Lower lobe of right lung (tissue), 2 donors: ENCODE measurements around the gene MEIS3. TPM values are rescaled to one million over a fixed set of nuclear protein-coding genes. Genes with fewer than 3 reads are reported as not detected.
"Not testable (repeated sequence)": the region's sequence is repeated elsewhere in the genome, so short reads cannot be mapped to it uniquely, and the experiment has no call there.

ENCODE experiments used
- ATAC-seq, 2 donors: fragments of 200-7000 bp; cut with Tn5 transposase; one replicate each; pipeline ENCODE4 v1.9.1; 2020 to 2022; ENCODE audit warnings: mild to moderate bottlenecking in 2 of 2, moderate library complexity in 2 of 2
- DNase-seq: peaks from one replicate; pipeline ENCODE4 v3.0.0-alpha.2; 2020
- H3K27ac ChIP-seq: fragments of 200-600 bp; one replicate; pipeline ENCODE4 v1.8.0; 2022
- H3K27me3 ChIP-seq: fragments of 200-600 bp; one replicate; pipeline ENCODE4 v1.8.0; 2022; ENCODE audit warnings: low read depth
- H3K36me3 ChIP-seq: fragments of 200-600 bp; one replicate; pipeline ENCODE4 v1.8.0; 2022; ENCODE audit warnings: mild to moderate bottlenecking
- H3K4me1 ChIP-seq: fragments of 200-600 bp; one replicate; pipeline ENCODE4 v1.8.0; 2022
- H3K4me3 ChIP-seq: fragments of 200-600 bp; one replicate; pipeline ENCODE4 v1.8.0; 2022; ENCODE audit warnings: mild to moderate bottlenecking
- H3K9me3 ChIP-seq: fragments of 200-600 bp; one replicate; pipeline ENCODE4 v1.8.0; 2022
- intact Hi-C: fragments of 100-400 bp; cut with DNase I; formaldehyde crosslinking; loops from one replicate; pipeline ENCODE4 v1.11.0; 2022
- total RNA-seq: library from RNA; stranded (reverse); fragmentation: NEBNext Ultra II Directional; extraction: Animal tissue kit (Norgen Biotek cat#: 25700); gene quantifications from one replicate; pipeline ENCODE4 v1.2.1, GENCODE V29; 2021
- TF ChIP-seq, protein P1 (sequence below): fragments of 200-600 bp; IDR thresholded peaks from one replicate; pipeline ENCODE4 v1.8.0; 2022; ENCODE audit warnings: antibody characterized with exemption, mild to moderate bottlenecking
- donor health status: DM: no; HTN: yes; CAD: no; lungs with severe emphysema.

Gene MEIS3
- total RNA-seq, 1 donor from 2014 or later = 5.3 TPM

DNA sequence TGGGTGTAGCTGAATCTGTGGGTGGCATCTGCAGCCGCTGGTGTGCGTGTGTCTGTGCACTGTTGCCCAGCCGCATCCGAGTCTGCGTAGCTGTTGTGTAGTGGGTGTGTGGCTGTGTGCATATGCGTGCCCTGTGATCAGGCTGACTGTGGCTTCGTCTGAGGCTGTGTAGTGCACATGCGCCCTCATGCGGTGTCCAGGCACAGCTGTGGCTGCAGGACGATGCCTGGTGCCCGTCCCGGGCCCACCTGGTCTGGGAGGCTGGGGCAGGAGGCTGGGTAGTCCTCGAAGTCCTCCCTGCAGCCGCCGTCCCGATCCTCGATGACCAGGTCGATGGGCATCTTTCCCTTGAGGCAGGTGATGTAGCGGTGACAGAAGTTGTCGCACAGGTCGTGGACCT is 4.9 kb downstream of the MEIS3 start:
- Histone ChIP-seq H3K27me3 (peaks cover 34% of the 10 kb centered on the region), H3K9me3 (no peaks in the 10 kb centered on the region), H3K4me3 (no peak overlapping the region), H3K27ac (no peak overlapping the region), H3K4me1 (peaks cover 6% of the 10 kb centered on the region), H3K36me3 (no peaks in the 10 kb centered on the region)
- ATAC-seq (peak in 1 of 2 donors; percentile 8), DNase-seq (no peak)
- intact Hi-C loops = no loop called here
- TF ChIP-seq, protein P1, sequence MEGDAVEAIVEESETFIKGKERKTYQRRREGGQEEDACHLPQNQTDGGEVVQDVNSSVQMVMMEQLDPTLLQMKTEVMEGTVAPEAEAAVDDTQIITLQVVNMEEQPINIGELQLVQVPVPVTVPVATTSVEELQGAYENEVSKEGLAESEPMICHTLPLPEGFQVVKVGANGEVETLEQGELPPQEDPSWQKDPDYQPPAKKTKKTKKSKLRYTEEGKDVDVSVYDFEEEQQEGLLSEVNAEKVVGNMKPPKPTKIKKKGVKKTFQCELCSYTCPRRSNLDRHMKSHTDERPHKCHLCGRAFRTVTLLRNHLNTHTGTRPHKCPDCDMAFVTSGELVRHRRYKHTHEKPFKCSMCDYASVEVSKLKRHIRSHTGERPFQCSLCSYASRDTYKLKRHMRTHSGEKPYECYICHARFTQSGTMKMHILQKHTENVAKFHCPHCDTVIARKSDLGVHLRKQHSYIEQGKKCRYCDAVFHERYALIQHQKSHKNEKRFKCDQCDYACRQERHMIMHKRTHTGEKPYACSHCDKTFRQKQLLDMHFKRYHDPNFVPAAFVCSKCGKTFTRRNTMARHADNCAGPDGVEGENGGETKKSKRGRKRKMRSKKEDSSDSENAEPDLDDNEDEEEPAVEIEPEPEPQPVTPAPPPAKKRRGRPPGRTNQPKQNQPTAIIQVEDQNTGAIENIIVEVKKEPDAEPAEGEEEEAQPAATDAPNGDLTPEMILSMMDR = no peak

DNA sequence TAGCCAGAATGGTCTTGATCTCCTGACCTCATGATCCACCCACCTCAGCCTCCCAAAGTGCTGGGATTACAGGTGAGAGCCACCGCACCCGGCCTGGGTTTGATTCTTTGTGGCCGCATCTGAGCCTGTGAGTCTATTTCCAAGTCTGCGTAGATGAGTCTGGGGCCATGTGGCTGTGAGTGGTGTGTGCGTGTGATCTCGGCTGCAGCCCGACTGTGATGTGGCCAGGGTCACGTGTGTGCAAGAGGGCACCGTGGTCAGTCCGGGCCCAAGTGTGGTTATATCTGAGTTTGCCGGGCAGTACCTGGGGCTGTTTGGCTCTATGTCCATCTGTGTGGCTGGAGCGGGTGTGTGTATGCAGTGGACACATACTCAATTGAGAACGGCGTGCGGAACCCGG is 5.4 kb downstream of the MEIS3 start:
- no peaks in the 10 kb centered on the region for H3K9me3 ChIP-seq
- intact Hi-C loops = no loop called here
- peaks cover 31% of the 10 kb centered on the region for H3K27me3 ChIP-seq
- no peaks in the 10 kb centered on the region for H3K36me3 ChIP-seq
- DNase-seq = peak; percentile 33
- H3K27ac ChIP-seq = no peak overlapping the region
- TF ChIP-seq, protein P1 = no peak
- no peak for ATAC-seq
- peaks cover 6% of the 10 kb centered on the region for H3K4me1 ChIP-seq
- no peak overlapping the region for H3K4me3 ChIP-seq

DNA sequence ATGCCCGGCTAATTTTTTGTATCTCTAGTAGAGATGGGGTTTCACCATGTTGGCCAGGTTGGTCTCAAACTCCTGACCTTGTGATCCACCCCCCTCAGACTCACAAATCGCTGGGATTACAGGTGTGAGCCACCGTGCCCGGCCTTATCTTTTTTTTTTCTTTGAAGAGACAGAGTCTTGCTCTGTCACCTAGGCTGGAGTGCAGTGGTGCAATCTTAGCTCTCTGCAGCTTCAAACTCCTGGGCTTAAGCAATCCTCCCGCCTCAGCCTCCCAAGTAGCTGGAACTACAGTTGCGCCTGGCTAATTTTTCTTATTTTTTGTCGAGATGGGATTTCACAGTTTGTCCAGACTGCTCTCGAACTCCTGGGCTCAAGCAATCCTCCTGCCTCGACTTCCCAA is 7.6 kb downstream of the MEIS3 start:
- H3K4me1 ChIP-seq, ATAC-seq, H3K4me3 ChIP-seq, H3K36me3 ChIP-seq, H3K9me3 ChIP-seq, intact Hi-C loops, H3K27ac ChIP-seq: not testable (repeated sequence)
- peak; percentile 6 for DNase-seq
- peaks cover 28% of the 10 kb centered on the region for H3K27me3 ChIP-seq

DNA sequence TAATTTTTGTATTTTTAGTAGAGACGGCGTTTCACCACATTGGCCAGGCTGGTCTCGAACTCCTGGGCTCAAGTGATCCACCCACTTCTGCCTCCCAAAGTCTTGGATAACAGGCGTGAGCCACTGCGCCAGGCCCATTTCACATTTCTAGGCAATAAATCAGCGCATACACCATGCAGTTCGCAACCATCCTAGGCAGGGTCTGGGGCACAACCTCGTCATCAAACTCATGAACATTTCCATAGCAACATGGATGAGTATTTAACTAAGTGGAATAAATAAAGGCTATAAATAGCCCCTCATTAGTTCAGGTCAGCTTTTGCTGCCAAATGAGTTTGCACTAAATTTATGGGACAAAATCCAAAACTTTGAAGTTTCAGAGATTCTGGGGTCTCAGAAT is 8.2 kb downstream of the MEIS3 start:
- Histone ChIP-seq H3K9me3 (no peaks in the 10 kb centered on the region), H3K27ac (no peak overlapping the region), H3K36me3 (no peaks in the 10 kb centered on the region), H3K4me1 (no peaks in the 10 kb centered on the region), H3K4me3 (no peak overlapping the region), H3K27me3 (peaks cover 27% of the 10 kb centered on the region)
- no peak for ATAC-seq
- peak; percentile 10 for DNase-seq
- intact Hi-C loops = no loop called here
- TF ChIP-seq, protein P1 = no peak

DNA sequence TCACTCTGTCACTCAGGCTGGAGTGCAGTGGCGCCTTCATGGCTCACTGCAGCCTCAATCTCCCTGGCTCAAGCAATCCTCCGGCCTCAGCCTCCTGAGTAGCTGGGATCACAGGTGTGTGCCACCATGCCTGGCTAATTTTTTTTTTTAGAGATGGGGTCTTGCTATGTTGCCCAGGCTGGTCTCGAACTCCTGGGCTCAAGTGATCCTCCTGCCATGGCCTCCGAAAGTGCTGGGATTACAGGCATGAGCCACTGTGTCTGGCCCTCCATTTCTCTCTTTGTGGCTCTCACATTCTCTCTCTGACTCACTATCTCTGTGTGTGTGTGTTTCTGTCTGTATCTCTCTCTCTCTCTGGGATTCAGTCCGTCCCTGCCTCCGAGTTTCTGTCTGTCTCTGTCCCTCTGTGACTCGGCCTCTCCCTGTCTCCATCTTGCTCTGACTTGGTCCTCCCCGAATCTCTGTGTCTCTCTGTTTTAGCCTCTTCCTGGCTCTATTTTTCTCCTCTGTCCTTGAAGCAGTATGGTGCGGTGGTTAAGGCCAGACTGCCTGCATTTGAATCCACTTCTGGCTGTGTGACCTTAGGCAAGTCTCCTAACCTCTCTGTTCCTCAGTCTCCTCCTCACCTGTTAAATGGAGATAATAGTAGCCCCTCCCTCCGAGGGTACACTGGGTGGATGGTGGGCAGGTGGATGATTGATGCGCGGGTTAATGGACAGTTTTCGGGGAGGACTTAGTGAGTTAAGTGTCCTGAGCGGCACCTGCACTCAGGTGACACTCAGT is 11.0 kb downstream of the MEIS3 start:
- Histone ChIP-seq H3K9me3 (no peaks in the 10 kb centered on the region), H3K4me1 (no peaks in the 10 kb centered on the region), H3K27me3 (peaks cover 33% of the 10 kb centered on the region), H3K27ac (no peak overlapping the region), H3K4me3 (no peak overlapping the region), H3K36me3 (no peaks in the 10 kb centered on the region)
- TF ChIP-seq, protein P1 = no peak
- peak; percentile 3 for DNase-seq
- intact Hi-C loops = no loop called here
- ATAC-seq = no peak

DNA sequence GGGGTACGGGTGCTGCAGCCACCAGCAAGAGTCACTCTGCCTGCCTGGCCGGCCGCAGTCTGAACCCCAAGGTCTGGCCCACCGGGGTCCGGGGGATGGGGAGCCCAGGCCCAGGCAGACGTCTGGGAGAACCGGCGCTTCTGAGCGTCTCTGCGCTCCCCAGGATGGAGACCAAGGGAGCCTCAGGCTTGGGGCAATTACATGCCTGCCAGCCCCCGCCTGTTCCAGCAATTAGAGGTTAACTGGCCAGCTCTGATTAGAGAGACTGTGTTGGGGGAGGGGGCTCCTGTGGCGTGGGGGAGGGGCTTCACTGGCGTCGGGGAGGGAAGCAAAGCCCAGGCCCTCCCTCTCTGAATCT is 11.9 kb downstream of the MEIS3 start:
- TF ChIP-seq, protein P1 = no peak
- Histone ChIP-seq H3K4me3 (no peak overlapping the region), H3K27me3 (peaks cover 33% of the 10 kb centered on the region), H3K36me3 (no peaks in the 10 kb centered on the region), H3K4me1 (no peaks in the 10 kb centered on the region), H3K9me3 (no peaks in the 10 kb centered on the region), H3K27ac (no peak overlapping the region)
- intact Hi-C loops = no loop called here
- no peak for DNase-seq
- ATAC-seq = no peak
